K562 (cell line): ENCODE data around the gene ATG4D. TPM values are rescaled to one million over a fixed set of nuclear protein-coding genes. Genes with fewer than 3 reads are reported as not detected.

Source experiments
- ATF2 ChIP-seq: sonication (generic); formaldehyde crosslinking; IDR thresholded peaks from 2 replicates; pipeline ENCODE4 v1.8.1; 2022; ENCODE audit warnings: missing genetic modification reagents
- DPF2 ChIP-seq: fragments of 450-650 bp; IDR thresholded peaks from 2 replicates; pipeline ENCODE4 v1.6.1; 2016
- FOXJ3 ChIP-seq: sonication (generic); formaldehyde crosslinking; IDR thresholded peaks from 2 replicates; pipeline ENCODE4 v1.4.0; 2020; ENCODE audit warnings: mild to moderate bottlenecking, missing genetic modification reagents
- GATAD2B ChIP-seq: fragments of 450-650 bp; IDR thresholded peaks from 2 replicates; pipeline ENCODE4 v1.6.1; 2017; ENCODE audit warnings: mild to moderate bottlenecking, borderline replicate concordance
- KDM2B ChIP-seq: fragments of 250-450 bp; sonication (Bioruptor Pico); IDR thresholded peaks from 2 replicates; pipeline ENCODE4 v1.8.0; 2021; ENCODE audit warnings: mild to moderate bottlenecking, moderate library complexity
- KDM5B ChIP-seq: fragments of 200-600 bp; sonication (generic); IDR thresholded peaks from 2 replicates; pipeline ENCODE4 v1.6.1; 2012; ENCODE audit warnings: low read depth, mild to moderate bottlenecking, moderate library complexity, low read length, control low read depth, inconsistent platforms; ENCODE audit not compliant: insufficient replicate concordance
- LCOR ChIP-seq: sonication (generic); formaldehyde crosslinking; IDR thresholded peaks from 2 replicates; pipeline ENCODE4 v1.8.0; 2022; ENCODE audit warnings: mild to moderate bottlenecking, missing genetic modification reagents
- MLX ChIP-seq, 2 experiments: fragments of 450-650 bp in 1 of 2; sonication (generic) in 1 of 2; formaldehyde crosslinking; conservative IDR thresholded peaks; 2 replicates each; pipeline versions ENCODE4 v1.4.0 to v1.8.1; 2020 to 2022; ENCODE audit warnings: mild to moderate bottlenecking in 1 of 2, missing genetic modification reagents in 1 of 2
- MXD1 ChIP-seq: fragments of 250-450 bp; sonication (Bioruptor Pico); IDR thresholded peaks from 2 replicates; pipeline ENCODE4 v1.8.0; 2021; ENCODE audit warnings: borderline replicate concordance, mild to moderate bottlenecking, moderate library complexity; ENCODE audit not compliant: poor library complexity, severe bottlenecking
- NCOR1 ChIP-seq: fragments of 450-650 bp; IDR thresholded peaks from 2 replicates; pipeline ENCODE4 v1.6.1; 2016; ENCODE audit warnings: mild to moderate bottlenecking, moderate library complexity
- NR4A1 ChIP-seq, 2 experiments: fragments of 250-450 bp in 1 of 2; fragments of 450-650 bp in 1 of 2; sonication (Bioruptor Pico) in 1 of 2; IDR thresholded peaks; 2 replicates each; pipeline versions ENCODE4 v1.4.0 to v1.6.1; 2016 to 2020; ENCODE audit warnings: mild to moderate bottlenecking in 2 of 2, missing compliant biosample characterization in 1 of 2, missing genetic modification characterization in 1 of 2, moderate library complexity in 1 of 2
- NRF1 ChIP-seq, 2 experiments: fragments of 450-650 bp; IDR thresholded peaks in 1 of 2; conservative IDR thresholded peaks in 1 of 2; 2 replicates each; pipeline ENCODE4 v1.6.1; 2014; ENCODE audit warnings: mild to moderate bottlenecking in 2 of 2
- POLR2G ChIP-seq: fragments of 200-400 bp; formaldehyde crosslinking; IDR thresholded peaks from 2 replicates; pipeline ENCODE4 v1.6.1; 2017; ENCODE audit warnings: low read depth, mild to moderate bottlenecking, antibody characterized with exemption, low read length, moderate library complexity
- RB1 ChIP-seq: fragments of 450-650 bp; IDR thresholded peaks from 2 replicates; pipeline ENCODE4 v1.6.1; 2017; ENCODE audit warnings: low read depth, mild to moderate bottlenecking
- RBFOX2 ChIP-seq: fragments of 200-400 bp; formaldehyde crosslinking; IDR thresholded peaks from 2 replicates; pipeline ENCODE4 v1.6.1; 2017; ENCODE audit warnings: low read depth, mild to moderate bottlenecking, low read length, moderate library complexity
- RBM25 ChIP-seq: fragments of 200-400 bp; formaldehyde crosslinking; IDR thresholded peaks from 2 replicates; pipeline ENCODE4 v1.6.1; 2018; ENCODE audit warnings: low read length, low read depth, moderate library complexity; ENCODE audit not compliant: severe bottlenecking
- SIRT6 ChIP-seq: IDR thresholded peaks from one replicate; pipeline ENCODE4 v1.6.1; 2012; ENCODE audit warnings: low read depth, mild to moderate bottlenecking, control low read depth, inconsistent platforms, low read length, moderate library complexity
- SMAD1 ChIP-seq: fragments of 150-350 bp; IDR thresholded peaks from 2 replicates; pipeline ENCODE4 v1.6.1; 2014; ENCODE audit warnings: low read length, low read depth; ENCODE audit not compliant: partially characterized antibody
- SOX6 ChIP-seq: fragments of 450-650 bp; IDR thresholded peaks from 2 replicates; pipeline ENCODE4 v1.6.1; 2014; ENCODE audit warnings: mild to moderate bottlenecking
- SP1 ChIP-seq: sonication (generic); formaldehyde crosslinking; IDR thresholded peaks from 2 replicates; pipeline ENCODE4 v1.8.1; 2022; ENCODE audit warnings: mild to moderate bottlenecking, missing genetic modification reagents
- XRCC4 ChIP-seq: IDR thresholded peaks from one replicate; pipeline ENCODE4 v1.6.1; 2011; ENCODE audit not compliant: insufficient read depth, insufficient read length; ENCODE audit errors: extremely low read depth
- ZBED1 ChIP-seq: IDR thresholded peaks from 2 replicates; pipeline ENCODE4 v1.6.1; 2014
- ZBTB1 ChIP-seq: sonication (generic); formaldehyde crosslinking; IDR thresholded peaks from 2 replicates; pipeline ENCODE4 v1.8.1; 2023; ENCODE audit warnings: missing genetic modification reagents, low read depth, mild to moderate bottlenecking, borderline replicate concordance
- ZKSCAN8 ChIP-seq: fragments of 200-800 bp; sonication (Bioruptor generic); IDR thresholded peaks from 2 replicates; pipeline ENCODE4 v1.6.1; 2016; ENCODE audit warnings: missing genetic modification characterization, missing compliant biosample characterization
- ZNF140 ChIP-seq: fragments of 250-450 bp; sonication (Bioruptor Pico); IDR thresholded peaks from 2 replicates; pipeline ENCODE4 v1.8.0; 2021; ENCODE audit warnings: moderate library complexity, mild to moderate bottlenecking, inconsistent platforms
- ZNF184 ChIP-seq: sonication (generic); formaldehyde crosslinking; IDR thresholded peaks from 2 replicates; pipeline ENCODE4 v1.5.0; 2020; ENCODE audit warnings: missing genetic modification reagents
- ZNF311 ChIP-seq: fragments of 250-450 bp; sonication (Bioruptor Pico); IDR thresholded peaks from 2 replicates; pipeline ENCODE4 v1.4.0; 2020; ENCODE audit warnings: mild to moderate bottlenecking, moderate library complexity
- ZNF583 ChIP-seq: fragments of 250-450 bp; sonication (Bioruptor Pico); IDR thresholded peaks from 2 replicates; pipeline ENCODE4 v1.4.0; 2020
- polyA plus RNA-seq, 8 experiments: library from polyadenylated mRNA; depleted of rRNA in 4 of 8; stranded (reverse) in 5 of 8; unstranded in 3 of 8; fragments of >200 nt; fragmentation: Nextera tagmentation in 2 of 8; fragmentation: Illumina TruSeq in 1 of 8; extraction: Ambion mirVana in 2 of 8; extraction: Trizol in 1 of 8; gene quantifications; 2 replicates each; pipeline versions ENCODE4 v1.2.1 to v1.2.3, GENCODE V29; 2011 to 2014; ENCODE audit warnings: inconsistent platforms in 1 of 8, missing spikeins in 1 of 8
- total RNA-seq, 7 experiments: library from RNA; depleted of rRNA in 6 of 7; stranded (reverse); fragments of >200 nt in 6 of 7; fragmentation: Illumina TruSeq in 2 of 7; extraction: Trizol in 2 of 7; gene quantifications; 2 replicates each; pipeline versions ENCODE4 v1.2.1 to v1.2.3, GENCODE V29; 2011 to 2021; ENCODE audit warnings: low replicate concordance in 1 of 7

Gene ATG4D
- total and polyA plus RNA-seq, 9 of the 15 experiments (the other 6 are each of a cell fraction or from before 2014, with no cell fraction given), result 0.51 to 66.1 (median 22.9) TPM

- TF ChIP-seq SMAD1 (no peak), ZNF311 (no peak), ZNF140 (no peak), KDM5B (peak; percentile 73), NCOR1 (0 out of 2 replicates have a peak, but pooled peaks have one; percentile 30), SIRT6 (no peak), SOX6 (peak; percentile 14; the same call in 1 of the 2 replicates), ZNF583 (no peak), ZKSCAN8 (CRISPR knock-in tag) (no peak), KDM2B (CRISPR knock-in tag) (no peak), ZNF184 (CRISPR knock-in tag) (no peak), ATF2 (CRISPR knock-in tag) (no peak), LCOR (CRISPR knock-in tag) (peak; percentile 94), ZBTB1 (CRISPR knock-in tag) (peak; percentile 74; the same call in 1 of the 2 replicates), NRF1 (conservative IDR thresholded peaks at IDR 0.05 in 1 of 2, IDR thresholded peaks at IDR 0.05 in 1 of 2) (peak; percentile 95), MLX (CRISPR knock-in tag; conservative IDR thresholded peaks at IDR 0.05) (no peak), SP1 (peak; percentile 90), DPF2 (no peak), XRCC4 (no peak), RB1 (peak; percentile 91), NR4A1 (CRISPR knock-in tag; IDR thresholded peaks at IDR 0.05) (no peak), NR4A1 (tag; IDR thresholded peaks at IDR 0.05) (peak; percentile 76), FOXJ3 (CRISPR knock-in tag) (no peak), POLR2G (peak; percentile 91), RBFOX2 (peak; percentile 90), ZBED1 (no peak), MXD1 (CRISPR knock-in tag) (peak; percentile 31), RBM25 (peak; percentile 80), GATAD2B (peak; percentile 21; the same call in 1 of the 2 replicates)
These were observed 25.3 kb downstream of the ATG4D start, which contains the start of gene CDKN2D (continued) for GRCh38 chr19:10568826-10569651.
